Neuronal stem cell (in vitro differentiated cells): ENCODE data around the gene CLEC4F.

ENCODE experiments used
- DNase-seq: peaks from one replicate; pipeline ENCODE4 v3.0.0-alpha.2; 2013; ENCODE audit warnings: low spot score
- H2AFZ ChIP-seq: one replicate; pipeline ENCODE4 v1.6.1; 2013; ENCODE audit warnings: mild to moderate bottlenecking, low read length, inconsistent platforms
- H2AK5ac ChIP-seq: 2 replicates; pipeline ENCODE4 v1.6.1; 2013; ENCODE audit warnings: low read depth, mild to moderate bottlenecking, inconsistent platforms, low read length, moderate library complexity, mixed read lengths
- H2BK120ac ChIP-seq: 2 replicates; pipeline ENCODE4 v1.6.1; 2013; ENCODE audit warnings: low read depth, mild to moderate bottlenecking, inconsistent platforms, low read length, moderate library complexity, mixed read lengths
- H2BK12ac ChIP-seq: one replicate; pipeline ENCODE4 v1.6.1; 2013; ENCODE audit warnings: low read length, inconsistent platforms
- H2BK15ac ChIP-seq: 2 replicates; pipeline ENCODE4 v1.6.1; 2013; ENCODE audit warnings: mild to moderate bottlenecking, low read length, inconsistent platforms, mixed read lengths
- H2BK5ac ChIP-seq: one replicate; pipeline ENCODE4 v1.6.1; 2013; ENCODE audit warnings: inconsistent platforms, mild to moderate bottlenecking, low read length, moderate library complexity
- H3K14ac ChIP-seq: one replicate; pipeline ENCODE4 v1.6.1; 2013; ENCODE audit warnings: low read length, inconsistent platforms
- H3K18ac ChIP-seq: 2 replicates; pipeline ENCODE4 v1.6.1; 2013; ENCODE audit warnings: low read length, inconsistent platforms
- H3K23ac ChIP-seq: 2 replicates; pipeline ENCODE4 v1.6.1; 2013; ENCODE audit warnings: low read depth, mild to moderate bottlenecking, mixed read lengths, low read length, inconsistent platforms; ENCODE audit not compliant: poor library complexity
- H3K27ac ChIP-seq: replicated peaks from 3 replicates; pipeline ENCODE4 v1.5.1; 2013; ENCODE audit warnings: low read length, inconsistent platforms
- H3K27me3 ChIP-seq, 3 experiments: 2 replicates each; pipeline ENCODE4 v1.6.1; 2013; ENCODE audit warnings: low read length in 3 of 3, mild to moderate bottlenecking in 2 of 3, inconsistent platforms in 1 of 3, low read depth in 1 of 3, mixed read lengths in 1 of 3, moderate library complexity in 1 of 3; ENCODE audit not compliant: control insufficient read depth in 3 of 3, insufficient read depth in 3 of 3
- H3K36me3 ChIP-seq, 2 donors: replicated peaks in 1 of 2; 2 replicates each; pipeline ENCODE4 v1.6.1; 2013; ENCODE audit warnings: low read length in 2 of 2; ENCODE audit not compliant: control insufficient read depth in 2 of 2, insufficient read depth in 2 of 2
- H3K4ac ChIP-seq: 2 replicates; pipeline ENCODE4 v1.6.1; 2013; ENCODE audit warnings: inconsistent platforms, mild to moderate bottlenecking, low read length, moderate library complexity
- H3K4me1 ChIP-seq, 2 donors: 1 replicate in 1 of 2; 2 replicates in 1 of 2; pipeline ENCODE4 v1.6.1; 2013; ENCODE audit warnings: low read length in 2 of 2, low read depth in 1 of 2; ENCODE audit not compliant: control insufficient read depth in 2 of 2, insufficient read depth in 1 of 2
- H3K4me2 ChIP-seq: one replicate; pipeline ENCODE4 v1.6.1; 2013; ENCODE audit warnings: mild to moderate bottlenecking, low read length, inconsistent platforms; ENCODE audit not compliant: insufficient read depth, poor library complexity, severe bottlenecking
- H3K4me3 ChIP-seq, 2 donors: 2 replicates each; pipeline ENCODE4 v1.5.1; 2013; ENCODE audit warnings: low read length in 2 of 2, mild to moderate bottlenecking in 2 of 2, inconsistent platforms in 1 of 2, moderate library complexity in 1 of 2
- H3K79me1 ChIP-seq: one replicate; pipeline ENCODE4 v1.6.1; 2013; ENCODE audit warnings: low read depth, mild to moderate bottlenecking, inconsistent platforms, low read length, moderate library complexity
- H3K9ac ChIP-seq: one replicate; pipeline ENCODE4 v1.6.1; 2013; ENCODE audit warnings: mild to moderate bottlenecking, low read depth, low read length, inconsistent platforms; ENCODE audit not compliant: poor library complexity
- H3K9me3 ChIP-seq, 2 donors: replicated peaks in 1 of 2; 2 replicates each; pipeline versions ENCODE3 to v1.6.1; 2013; ENCODE audit warnings: low read length in 2 of 2, mild to moderate bottlenecking in 2 of 2, inconsistent platforms in 1 of 2, low read depth in 1 of 2, mixed read lengths in 1 of 2, moderate library complexity in 1 of 2; ENCODE audit not compliant: control insufficient read depth in 2 of 2, insufficient read depth in 1 of 2
- H4K8ac ChIP-seq: one replicate; pipeline ENCODE4 v1.6.1; 2013; ENCODE audit warnings: low read depth, mild to moderate bottlenecking, inconsistent platforms, low read length, moderate library complexity
- H4K91ac ChIP-seq: one replicate; pipeline ENCODE4 v1.6.1; 2013; ENCODE audit warnings: low read length, low read depth, mild to moderate bottlenecking, inconsistent platforms; ENCODE audit not compliant: poor library complexity
- WGBS, 2 donors: extraction: QIAGEN DNeasy Blood & Tissue Kit; methylation state at CpG; one replicate each; pipeline ENCODE4 v1.1.7; 2013; ENCODE audit warnings: missing lambda C conversion rate in 2 of 2, mixed read lengths in 1 of 2; ENCODE audit not compliant: insufficient read length in 2 of 2, insufficient replicate concordance in 1 of 2; ENCODE audit errors: extremely low coverage in 2 of 2; 5-methylcytosine and 5-hydroxymethylcytosine counted together

The CLEC4F gene

GRCh38 chr2:70789304-70790135 lies 30.9 kb downstream of the CLEC4F start:
- H3K23ac ChIP-seq, result no peak overlapping the region
- WGBS, 2 donors, result no CpG with 5 or more reads among the region's 33 CpGs
- H3K27me3 ChIP-seq, result peaks cover 12 to 80% (median 40%) of the 10 kb centered on the region in 3 experiments
- peaks cover 0 to 2% of the 10 kb centered on the region in 2 donors for H3K4me1 ChIP-seq
- H2BK120ac ChIP-seq, result no peak overlapping the region
- H2BK12ac ChIP-seq, result no peak overlapping the region
- no peaks in the 10 kb centered on the region for H3K36me3 ChIP-seq
- H2AK5ac ChIP-seq, result no peak overlapping the region
- DNase-seq, result peak; percentile 68
- H4K8ac ChIP-seq, result no peak overlapping the region
- no peak overlapping the region for H3K14ac ChIP-seq
- H4K91ac ChIP-seq, result no peak overlapping the region
- H3K18ac ChIP-seq, result peak overlapping the region; percentile 48
- H2BK5ac ChIP-seq, result no peak overlapping the region
- H2AFZ ChIP-seq, result peak overlapping the region; percentile 78
- no peak overlapping the region for H3K4ac ChIP-seq
- no peak overlapping the region for H3K27ac ChIP-seq
- H3K9me3 ChIP-seq, result peaks cover 0 to 8% of the 10 kb centered on the region in 2 donors
- peak overlapping the region; percentile 88 for H3K4me2 ChIP-seq
- no peaks in the 10 kb centered on the region for H3K79me1 ChIP-seq
- no peak overlapping the region for H2BK15ac ChIP-seq
- no peak overlapping the region for H3K4me3 ChIP-seq
- H3K9ac ChIP-seq, result peak overlapping the region; percentile 50

- H2AFZ ChIP-seq, result no peak overlapping the region
- peak; percentile 6 for DNase-seq
- H3K14ac ChIP-seq, result no peak overlapping the region
- no peak overlapping the region for H2AK5ac ChIP-seq
- no peaks in the 10 kb centered on the region for H3K36me3 ChIP-seq
- no peak overlapping the region for H2BK15ac ChIP-seq
- no peak overlapping the region for H3K18ac ChIP-seq
- H2BK5ac ChIP-seq, result no peak overlapping the region
- H3K4me1 ChIP-seq, result peaks cover 0 to 4% of the 10 kb centered on the region in 2 donors
- no peak overlapping the region for H3K9ac ChIP-seq
- H3K9me3 ChIP-seq, result no peaks in the 10 kb centered on the region
- peaks cover 6 to 48% (median 21%) of the 10 kb centered on the region in 3 experiments for H3K27me3 ChIP-seq
- WGBS, 2 donors, result no CpG with 5 or more reads among the region's 7 CpGs
- no peak overlapping the region for H4K91ac ChIP-seq
- no peak overlapping the region for H2BK12ac ChIP-seq
- H3K4me3 ChIP-seq, result no peak overlapping the region
- no peak overlapping the region for H3K4ac ChIP-seq
- no peaks in the 10 kb centered on the region for H3K79me1 ChIP-seq
- no peak overlapping the region for H4K8ac ChIP-seq
- H3K4me2 ChIP-seq, result no peak overlapping the region
- H3K27ac ChIP-seq, result no peak overlapping the region
- H3K23ac ChIP-seq, result no peak overlapping the region
- H2BK120ac ChIP-seq, result no peak overlapping the region
These were observed 35.1 kb downstream of the CLEC4F start for GRCh38 chr2:70785137-70785911.

DNA sequence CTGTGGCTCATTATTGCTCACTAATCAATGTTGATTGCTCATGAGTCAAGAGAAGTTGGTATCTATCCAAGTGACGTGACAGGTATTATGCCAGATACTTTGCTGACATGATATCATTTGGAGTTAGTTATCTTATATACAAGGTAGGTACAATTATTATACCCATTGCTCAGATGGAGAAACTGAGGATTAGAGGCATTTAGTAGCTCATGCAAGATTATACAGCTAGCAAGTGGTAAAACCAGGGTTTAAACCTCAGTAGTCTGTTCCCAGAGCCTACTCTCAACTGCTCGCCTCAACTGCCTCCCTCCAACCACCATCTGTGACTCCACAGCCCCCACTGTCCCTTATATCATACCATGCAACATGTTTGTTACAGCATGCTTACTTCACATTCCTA lies 36.1 kb downstream of the CLEC4F start:
- H4K91ac ChIP-seq, result no peak overlapping the region
- no peak overlapping the region for H3K14ac ChIP-seq
- H3K36me3 ChIP-seq, result no peaks in the 10 kb centered on the region
- no peak for DNase-seq
- H3K23ac ChIP-seq, result no peak overlapping the region
- H4K8ac ChIP-seq, result no peak overlapping the region
- no peak overlapping the region for H3K27ac ChIP-seq
- no peaks in the 10 kb centered on the region for H3K79me1 ChIP-seq
- peaks cover 0 to 2% of the 10 kb centered on the region in 2 donors for H3K4me1 ChIP-seq
- no peak overlapping the region for H3K4ac ChIP-seq
- H3K4me2 ChIP-seq, result no peak overlapping the region
- H2AFZ ChIP-seq, result no peak overlapping the region
- H2BK120ac ChIP-seq, result no peak overlapping the region
- no peak overlapping the region for H2AK5ac ChIP-seq
- H3K9me3 ChIP-seq, result no peaks in the 10 kb centered on the region
- H3K18ac ChIP-seq, result no peak overlapping the region
- no peak overlapping the region for H3K4me3 ChIP-seq
- no peak overlapping the region for H2BK5ac ChIP-seq
- no CpG with 5 or more reads among the region's 2 CpGs for WGBS, 2 donors
- H2BK15ac ChIP-seq, result no peak overlapping the region
- H3K27me3 ChIP-seq, result peaks cover 0 to 48% (median 11%) of the 10 kb centered on the region in 3 experiments
- H2BK12ac ChIP-seq, result no peak overlapping the region
- no peak overlapping the region for H3K9ac ChIP-seq
